Heart left ventricle (tissue), 16 donors: Measurements from ENCODE around the gene FER. TPM values are rescaled to one million over a fixed set of nuclear protein-coding genes. Genes with fewer than 3 reads are reported as not detected.

ENCODE experiments used
- ATAC-seq, 4 donors: fragments of 200-7000 bp; cut with Tn5 transposase; one replicate each; pipeline ENCODE4 v1.9.1; 2020 to 2022; ENCODE audit warnings: moderate library complexity in 4 of 4, mild to moderate bottlenecking in 3 of 4, moderate number of reproducible peaks in 1 of 4
- DNase-seq, 5 donors: peaks; one replicate each; pipeline ENCODE4 v3.0.0-alpha.2; 2020
- H3K27ac ChIP-seq, 12 donors: fragments of 200-600 bp; sonication (generic) in 4 of 12; one replicate each; pipeline versions ENCODE4 v1.5.0 to v1.8.0; 2016 to 2022; ENCODE audit warnings: mild to moderate bottlenecking in 2 of 12
- H3K27me3 ChIP-seq, 9 donors: fragments of 200-600 bp; sonication (generic) in 2 of 9; one replicate each; pipeline versions ENCODE4 v1.5.1 to v1.8.0; 2016 to 2022; ENCODE audit warnings: mild to moderate bottlenecking in 3 of 9
- H3K36me3 ChIP-seq, 9 donors: fragments of 200-600 bp; sonication (generic) in 2 of 9; one replicate each; pipeline versions ENCODE4 v1.5.0 to v1.8.0; 2018 to 2022; ENCODE audit warnings: mild to moderate bottlenecking in 2 of 9
- H3K4me1 ChIP-seq, 12 donors: fragments of 200-600 bp; sonication (generic) in 4 of 12; one replicate each; pipeline versions ENCODE4 v1.5.0 to v1.8.0; 2016 to 2022; ENCODE audit warnings: mild to moderate bottlenecking in 3 of 12
- H3K4me3 ChIP-seq, 12 donors: fragments of 200-600 bp; sonication (generic) in 4 of 12; one replicate each; pipeline versions ENCODE4 v1.5.0 to v1.8.0; 2017 to 2022; ENCODE audit warnings: mild to moderate bottlenecking in 9 of 12, moderate library complexity in 4 of 12
- H3K9me3 ChIP-seq, 12 donors: fragments of 200-600 bp; sonication (generic) in 4 of 12; one replicate each; pipeline versions ENCODE4 v1.5.0 to v1.8.0; 2016 to 2022; ENCODE audit warnings: mild to moderate bottlenecking in 1 of 12
- CTCF ChIP-seq, 12 donors: fragments of 200-600 bp; sonication (generic) in 4 of 12; IDR thresholded peaks; one replicate each; pipeline versions ENCODE4 v1.5.0 to v1.8.0; 2018 to 2022; ENCODE audit warnings: antibody characterized with exemption in 12 of 12, mild to moderate bottlenecking in 5 of 12
- POLR2A ChIP-seq, 2 donors: fragments of 450-650 bp; IDR thresholded peaks; one replicate each; pipeline ENCODE4 v1.6.1; 2017; ENCODE audit warnings: antibody characterized with exemption in 2 of 2, mild to moderate bottlenecking in 2 of 2, moderate library complexity in 2 of 2
- WGBS, 4 donors: extraction: QIAGEN DNeasy Blood & Tissue Kit in 2 of 4; methylation state at CpG; one replicate each; pipeline versions ENCODE4 v1.1.5 to v1.1.7; 2013 to 2018; 5-methylcytosine and 5-hydroxymethylcytosine counted together
- intact Hi-C, 10 donors: fragments of 100-400 bp; cut with DNase I; formaldehyde crosslinking; loops; one replicate each; pipeline versions ENCODE4 v1.11.1 to v1.14.2; 2022
- polyA plus RNA-seq, 2 donors: library from polyadenylated mRNA; stranded (reverse); fragments of 200-250 nt; gene quantifications; one replicate each; pipeline ENCODE4 v1.2.3, GENCODE V29; 2013
- total RNA-seq, 9 donors: library from RNA; depleted of rRNA in 2 of 9; stranded (reverse); fragments of >200 nt in 2 of 9; fragmentation: NEBNext Ultra II Directional in 3 of 9; extraction: Animal tissue kit (Norgen Biotek cat#: 25700) in 3 of 9; gene quantifications; one replicate each; pipeline versions ENCODE4 v1.1.0 to v1.2.4, GENCODE V29; 2016 to 2023
- donor health status: ischemic (EF 13 %, LVEDD 7.1; RV severe dilation, severe dysfunction).
- donor health status: healthy with polysubstance abuse.
- donor health status: DM: no; HTN: yes; CAD: no.
- donor health status: DM: no; HTN: no; CAD: no.
- donor health status: ischemic (EF 25% LVEDD 6.9; RV normal size, moderate dysfunction).
- donor health status: ischemic (EF 25% LVEDD 5.7; RV mildly dilated, moderate dysfunction).
- donor health status: healthy.
- donor health status: DM: yes; HTN: yes; CAD: no.
- donor health status: ischemic (EF 35%, LVEDD 5.7; RV mildly dilated, moderate dysfunction).
- donor health status: nonischemic (EF 11% LVEDD 7.7; RV severe dilation, severe dysfunction).
- donor health status: DM: yes; HTN: yes; CAD: no.
- donor health status: PGD.
- donor health status: ischemic (EF 29% LVEDD 5.4; RV normal size, mild dysfunction).
- donor health status: nonischemic (EF 23%, LVEDD 6.1; RV moderate dilation, normal function).

Gene FER
- total and polyA plus RNA-seq, 11 donors: 1.4 to 25.7 (median 13.1) TPM

GRCh38 chr5:109177782-109178181 is 430.1 kb downstream of the FER start:
- no peak overlapping the region for H3K27ac ChIP-seq
- no peaks in the 10 kb centered on the region for H3K9me3 ChIP-seq
- ATAC-seq (no peak), DNase-seq (no peak)
- peaks cover 0 to 7% (median 2%) of the 10 kb centered on the region in 12 donors for H3K4me1 ChIP-seq
- no peak overlapping the region for H3K4me3 ChIP-seq
- H3K36me3 ChIP-seq: peaks cover 0 to 5% (median 0%) of the 10 kb centered on the region in 9 donors
- H3K27me3 ChIP-seq: no peaks in the 10 kb centered on the region
- TF ChIP-seq POLR2A (IDR thresholded peaks at IDR 0.05) (no peak), CTCF (IDR thresholded peaks at IDR 0.05) (no peak)
- intact Hi-C loops: no loop called here

GRCh38 chr5:109180668-109181067 is 433.0 kb downstream of the FER start:
- ATAC-seq (no peak), DNase-seq (no peak)
- Histone ChIP-seq H3K9me3 (no peaks in the 10 kb centered on the region), H3K27ac (no peak overlapping the region), H3K36me3 (peaks cover 0 to 10% (median 0%) of the 10 kb centered on the region in 9 donors), H3K4me3 (no peak overlapping the region), H3K4me1 (peaks cover 0 to 7% (median 2%) of the 10 kb centered on the region in 12 donors), H3K27me3 (no peaks in the 10 kb centered on the region)
- intact Hi-C loops: no loop called here
- TF ChIP-seq POLR2A (IDR thresholded peaks at IDR 0.05) (no peak), CTCF (IDR thresholded peaks at IDR 0.05) (no peak)
- WGBS, 4 donors: 96 to 100% (median 97%) methylated on average over 4 of the region's 4 CpGs

- no peak overlapping the region for H3K27ac ChIP-seq
- H3K36me3 ChIP-seq: peaks cover 0 to 41% (median 27%) of the 10 kb centered on the region in 9 donors
- peaks cover 0 to 9% (median 4%) of the 10 kb centered on the region in 12 donors for H3K4me1 ChIP-seq
- WGBS, 4 donors: 80 to 89% (median 83%) methylated on average over 3 of the region's 3 CpGs
- H3K4me3 ChIP-seq: no peak overlapping the region
- no peak for DNase-seq
- H3K9me3 ChIP-seq: no peaks in the 10 kb centered on the region
- TF ChIP-seq CTCF (IDR thresholded peaks at IDR 0.05): no peak
- TF ChIP-seq POLR2A (IDR thresholded peaks at IDR 0.05): no peak
- H3K27me3 ChIP-seq: no peaks in the 10 kb centered on the region
- intact Hi-C loops: no loop called here
- no peak for ATAC-seq
Observed at GRCh38 chr5:109186759-109187158, 439.1 kb downstream of the FER start.

GRCh38 chr5:109191153-109191558 is 443.5 kb downstream of the FER start:
- 37 to 55% (median 49%) methylated on average over 2 of the region's 2 CpGs for WGBS, 4 donors
- Histone ChIP-seq H3K4me3 (no peak overlapping the region), H3K27me3 (no peaks in the 10 kb centered on the region), H3K9me3 (no peaks in the 10 kb centered on the region), H3K4me1 (peaks cover 0 to 14% (median 4%) of the 10 kb centered on the region in 12 donors), H3K36me3 (peaks cover 0 to 31% (median 23%) of the 10 kb centered on the region in 9 donors), H3K27ac (no peak overlapping the region)
- TF ChIP-seq POLR2A (IDR thresholded peaks at IDR 0.05) (no peak), CTCF (IDR thresholded peaks at IDR 0.05) (no peak)
- ATAC-seq: peak in 1 of 4 donors; percentile 46
- no peak for DNase-seq
- intact Hi-C loops: no loop called here
